NCI-H1092 treated with DMSO at 0.1 percent for 48 hours (cell line): ENCODE data around the gene EBLN2.
A peak's percentile ranks its signal among the peaks of the same experiment; 100 is the strongest.

Source experiments
- DNase-seq: peaks from one replicate; lab custom pipeline; 2025; lab: John Stamatoyannopoulos, UW

EBLN2 gene

GRCh38 chr3:73061416-73061815 is at the start of gene EBLN2:
Gene EBLN2 (plus strand): TSS chr3:73061659. CDS start chr3:73062082, 423 bp downstream.
- DNase-seq = no peak

- no peak for DNase-seq
These were observed 43.2 kb upstream of the EBLN2 start for GRCh38 chr3:73018298-73018697.

- no peak for DNase-seq
These were observed 42.5 kb upstream of the EBLN2 start for GRCh38 chr3:73018790-73019441.

GRCh38 chr3:73021301-73021835 is 40.1 kb upstream of the EBLN2 start:
- DNase-seq = no peak

GRCh38 chr3:73024836-73025235 is 36.6 kb upstream of the EBLN2 start:
- DNase-seq = no peak

- no peak for DNase-seq
These were observed 35.2 kb upstream of the EBLN2 start for GRCh38 chr3:73026111-73026759.

GRCh38 chr3:73026760-73027113 is 34.7 kb upstream of the EBLN2 start:
- DNase-seq = no peak

- no peak for DNase-seq
These were observed 32.7 kb upstream of the EBLN2 start for GRCh38 chr3:73028803-73029202.

GRCh38 chr3:73029321-73029796 is 32.1 kb upstream of the EBLN2 start:
- no peak for DNase-seq

- DNase-seq = no peak
These were observed 31.3 kb upstream of the EBLN2 start for GRCh38 chr3:73030073-73030597.

GRCh38 chr3:73031573-73032103 is 29.8 kb upstream of the EBLN2 start:
- DNase-seq = no peak

GRCh38 chr3:73036694-73037591 is 24.5 kb upstream of the EBLN2 start:
- no peak for DNase-seq

- DNase-seq = no peak
These were observed 19.9 kb upstream of the EBLN2 start for GRCh38 chr3:73041537-73041936.

GRCh38 chr3:73043414-73043813 is 18.0 kb upstream of the EBLN2 start:
- DNase-seq = no peak

- no peak for DNase-seq
These were observed 16.1 kb upstream of the EBLN2 start for GRCh38 chr3:73045391-73045790.

GRCh38 chr3:73046195-73046594 is 15.3 kb upstream of the EBLN2 start:
- DNase-seq = no peak

- DNase-seq = no peak
These were observed 12.1 kb upstream of the EBLN2 start for GRCh38 chr3:73049319-73049718.

- DNase-seq = peak; percentile 21
These were observed 8.6 kb upstream of the EBLN2 start for GRCh38 chr3:73052857-73053256.

GRCh38 chr3:73055583-73055982 is 5.9 kb upstream of the EBLN2 start:
- DNase-seq = no peak

- DNase-seq = peak; percentile 36
These were observed 5.2 kb upstream of the EBLN2 start for GRCh38 chr3:73056014-73056844.

- DNase-seq = no peak
These were observed 4.7 kb upstream of the EBLN2 start for GRCh38 chr3:73056845-73057150.
